ENCODE results near the gene SPSB1. TPM values are rescaled to one million over a fixed set of nuclear protein-coding genes. Genes with fewer than 3 reads are reported as not detected.
A peak's percentile ranks its signal among the peaks of the same experiment; 100 is the strongest.

Gene SPSB1
- total RNA-seq, 2 donors from 2014 or later, result 107 to 171 TPM

- H3K27me3 ChIP-seq (replicated peaks; ENCODE audit: insufficient read depth), result no peaks in the 10 kb centered on the region
- no peak for TF ChIP-seq CTCF (IDR thresholded peaks at IDR 0.05)
- ATAC-seq (ENCODE audit: insufficient number of reproducible peaks, low FRiP score, low read depth) (no peak), DNase-seq (ENCODE audit: low spot score) (no peak)
- H3K9me3 ChIP-seq, result no peaks in the 10 kb centered on the region
- H3K27ac ChIP-seq, result no peak overlapping the region
- no peaks in the 10 kb centered on the region for H3K36me3 ChIP-seq
- peaks cover 30 to 95% of the 10 kb centered on the region in 2 donors for H3K4me1 ChIP-seq (ENCODE audit: control insufficient read depth in 1 of 2, low read depth in 2 of 2)
- no peak overlapping the region for H3K4me3 ChIP-seq
Observed at GRCh38 chr1:9309991-9310390, 17.3 kb downstream of the SPSB1 start.

DNA sequence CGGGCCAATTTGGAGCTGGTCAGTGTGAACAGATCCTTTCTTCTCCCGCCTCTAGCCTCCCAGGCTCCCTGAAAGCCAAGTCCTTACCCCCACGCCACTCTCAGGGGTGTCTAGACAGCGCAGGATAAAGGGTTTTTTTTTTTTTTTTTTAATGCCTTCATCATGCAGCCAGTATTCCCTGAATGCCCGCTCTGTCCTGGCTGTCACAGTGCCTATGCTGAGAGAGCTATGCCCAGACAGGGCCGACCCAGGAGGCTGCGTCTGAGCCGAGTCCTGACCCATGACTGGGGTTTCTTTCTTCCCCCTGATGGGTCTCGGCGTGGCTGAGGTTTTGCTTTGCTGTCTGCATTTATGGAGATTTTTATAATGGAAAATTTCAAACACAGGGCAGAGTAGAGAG is 18.3 kb downstream of the SPSB1 start:
- Histone ChIP-seq H3K9me3 (no peaks in the 10 kb centered on the region), H3K27ac (peak overlapping the region; percentile 11 to 57), H3K27me3 (replicated peaks; ENCODE audit: insufficient read depth) (no peaks in the 10 kb centered on the region), H3K4me3 (peak overlapping the region; percentile 20), H3K4me1 (ENCODE audit: control insufficient read depth in 1 of 2, low read depth in 2 of 2) (peaks cover 33 to 95% of the 10 kb centered on the region in 2 donors), H3K36me3 (no peaks in the 10 kb centered on the region)
- DNase-seq (ENCODE audit: low spot score) (no peak), ATAC-seq (ENCODE audit: insufficient number of reproducible peaks, low FRiP score, low read depth) (no peak)
- TF ChIP-seq CTCF (IDR thresholded peaks at IDR 0.05), result no peak

GRCh38 chr1:9311479-9311878 is 18.8 kb downstream of the SPSB1 start:
- H3K27ac ChIP-seq, result peak overlapping the region; percentile 11 to 57
- H3K9me3 ChIP-seq, result no peaks in the 10 kb centered on the region
- ATAC-seq (ENCODE audit: insufficient number of reproducible peaks, low FRiP score, low read depth) (no peak), DNase-seq (ENCODE audit: low spot score) (no peak)
- no peak for TF ChIP-seq CTCF (IDR thresholded peaks at IDR 0.05)
- H3K4me3 ChIP-seq, result peak overlapping the region; percentile 20
- H3K27me3 ChIP-seq (replicated peaks; ENCODE audit: insufficient read depth), result no peaks in the 10 kb centered on the region
- H3K36me3 ChIP-seq, result no peaks in the 10 kb centered on the region
- peaks cover 36 to 95% of the 10 kb centered on the region in 2 donors for H3K4me1 ChIP-seq (ENCODE audit: control insufficient read depth in 1 of 2, low read depth in 2 of 2)

- no peak for TF ChIP-seq CTCF (IDR thresholded peaks at IDR 0.05)
- no peaks in the 10 kb centered on the region for H3K36me3 ChIP-seq
- no peaks in the 10 kb centered on the region for H3K27me3 ChIP-seq (replicated peaks; ENCODE audit: insufficient read depth)
- ATAC-seq (ENCODE audit: insufficient number of reproducible peaks, low FRiP score, low read depth), result no peak
- peaks cover 36 to 99% of the 10 kb centered on the region in 2 donors for H3K4me1 ChIP-seq (ENCODE audit: control insufficient read depth in 1 of 2, low read depth in 2 of 2)
- no peaks in the 10 kb centered on the region for H3K9me3 ChIP-seq
- no peak overlapping the region for H3K27ac ChIP-seq
- no peak for DNase-seq (ENCODE audit: low spot score)
- H3K4me3 ChIP-seq, result no peak overlapping the region
Observed at GRCh38 chr1:9312168-9312720, 19.6 kb downstream of the SPSB1 start.

GRCh38 chr1:9313576-9313975 is 20.9 kb downstream of the SPSB1 start:
- no peak for ATAC-seq (ENCODE audit: insufficient number of reproducible peaks, low FRiP score, low read depth)

More at GRCh38 chr1:9313576-9313975, 20.9 kb downstream of the SPSB1 start:
- peaks cover 38 to 99% of the 10 kb centered on the region in 2 donors for H3K4me1 ChIP-seq (ENCODE audit: control insufficient read depth in 1 of 2, low read depth in 2 of 2)
- no peaks in the 10 kb centered on the region for H3K27me3 ChIP-seq (replicated peaks; ENCODE audit: insufficient read depth)
- H3K4me3 ChIP-seq, result no peak overlapping the region
- H3K36me3 ChIP-seq, result no peaks in the 10 kb centered on the region
- no peak for TF ChIP-seq CTCF (IDR thresholded peaks at IDR 0.05)
- no peak for DNase-seq (ENCODE audit: low spot score)
- no peaks in the 10 kb centered on the region for H3K9me3 ChIP-seq
- peak overlapping the region in 1 of 2 donors; percentile 15 for H3K27ac ChIP-seq

All from thoracic aorta (tissue), 2 donors.